DMS53 treated with DMSO at 0.1 percent for 48 hours (cell line): ENCODE results near the gene VPS37B.

ENCODE experiments used
- DNase-seq: peaks from one replicate; lab custom pipeline; 2025; ENCODE audit not compliant: unreplicated experiment; lab: John Stamatoyannopoulos, UW

VPS37B gene

GRCh38 chr12:122855071-122855829, 40.7 kb downstream of the VPS37B start:
- no peak for DNase-seq

GRCh38 chr12:122854554-122854953, 41.4 kb downstream of the VPS37B start:
- no peak for DNase-seq

GRCh38 chr12:122853582-122854245, 42.2 kb downstream of the VPS37B start:
- no peak for DNase-seq

DNA sequence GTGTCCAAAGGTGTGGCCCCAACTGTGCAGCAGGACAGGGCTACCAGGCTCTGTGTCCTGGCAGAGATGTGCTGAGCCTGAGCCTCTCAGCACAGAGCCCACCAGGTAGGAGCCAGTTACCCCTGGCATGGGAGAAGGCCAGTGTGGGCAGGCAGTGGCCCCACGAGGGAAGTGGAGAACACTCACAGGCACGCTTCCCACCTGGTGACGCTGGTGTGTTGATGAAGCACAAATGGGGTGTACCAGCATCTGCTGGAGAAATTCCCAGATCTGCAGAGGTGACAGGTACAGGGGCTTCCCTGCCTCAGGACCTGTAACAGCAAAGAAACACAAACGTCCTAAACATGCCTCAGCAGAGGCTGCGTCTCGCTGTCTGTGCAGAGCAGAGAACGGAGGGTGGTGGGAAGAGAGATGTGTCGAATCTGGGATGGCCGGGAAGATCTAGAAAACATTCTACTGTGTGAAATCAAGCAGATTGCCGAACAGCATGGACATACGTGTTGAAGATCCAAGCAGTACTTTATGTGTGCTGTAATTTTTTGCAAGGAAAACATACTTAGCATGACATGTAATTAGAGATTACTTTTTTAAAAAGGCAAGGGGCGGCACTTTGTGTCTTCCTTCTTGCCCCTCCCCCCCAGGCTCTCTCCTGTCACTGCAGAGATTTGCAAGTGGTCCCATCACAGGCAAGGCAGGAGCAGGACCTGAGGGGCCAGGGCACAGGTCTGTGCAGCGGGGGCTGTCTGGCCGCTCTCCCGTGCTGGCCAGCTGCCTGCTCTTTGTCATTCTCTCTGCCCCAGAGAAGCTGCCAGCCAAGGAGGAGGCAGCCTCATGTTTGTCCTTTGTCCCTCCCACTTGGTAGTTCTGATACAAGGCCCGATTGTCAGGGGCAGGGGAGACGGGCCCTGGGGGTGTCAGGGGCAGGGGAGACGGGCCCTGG, 43.3 kb downstream of the VPS37B start:
- DNase-seq: no peak

GRCh38 chr12:122851820-122852219, 44.1 kb downstream of the VPS37B start:
- peak; percentile 12 for DNase-seq

GRCh38 chr12:122850695-122851350, 45.1 kb downstream of the VPS37B start:
- DNase-seq: no peak

DNA sequence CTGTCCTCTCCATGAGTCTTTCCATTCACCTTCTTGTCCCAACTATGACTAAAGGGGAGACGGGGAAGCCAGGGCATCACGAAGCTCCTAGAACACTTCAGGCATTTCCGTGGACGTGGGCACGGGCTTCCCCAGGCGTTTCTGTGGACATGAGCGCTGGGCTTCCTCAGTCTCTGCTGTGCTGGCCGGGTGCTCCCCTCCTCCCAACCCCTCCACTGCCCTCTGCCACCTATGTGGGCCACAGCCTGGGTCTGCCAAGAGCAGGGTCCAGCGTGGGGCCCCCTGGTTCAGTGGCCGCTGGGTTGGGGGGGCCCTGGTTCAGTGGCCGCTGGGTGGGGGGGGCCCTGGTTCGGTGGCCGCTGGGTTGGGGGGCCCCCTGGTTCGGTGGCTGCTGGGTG, 45.9 kb downstream of the VPS37B start:
- no peak for DNase-seq

DNA sequence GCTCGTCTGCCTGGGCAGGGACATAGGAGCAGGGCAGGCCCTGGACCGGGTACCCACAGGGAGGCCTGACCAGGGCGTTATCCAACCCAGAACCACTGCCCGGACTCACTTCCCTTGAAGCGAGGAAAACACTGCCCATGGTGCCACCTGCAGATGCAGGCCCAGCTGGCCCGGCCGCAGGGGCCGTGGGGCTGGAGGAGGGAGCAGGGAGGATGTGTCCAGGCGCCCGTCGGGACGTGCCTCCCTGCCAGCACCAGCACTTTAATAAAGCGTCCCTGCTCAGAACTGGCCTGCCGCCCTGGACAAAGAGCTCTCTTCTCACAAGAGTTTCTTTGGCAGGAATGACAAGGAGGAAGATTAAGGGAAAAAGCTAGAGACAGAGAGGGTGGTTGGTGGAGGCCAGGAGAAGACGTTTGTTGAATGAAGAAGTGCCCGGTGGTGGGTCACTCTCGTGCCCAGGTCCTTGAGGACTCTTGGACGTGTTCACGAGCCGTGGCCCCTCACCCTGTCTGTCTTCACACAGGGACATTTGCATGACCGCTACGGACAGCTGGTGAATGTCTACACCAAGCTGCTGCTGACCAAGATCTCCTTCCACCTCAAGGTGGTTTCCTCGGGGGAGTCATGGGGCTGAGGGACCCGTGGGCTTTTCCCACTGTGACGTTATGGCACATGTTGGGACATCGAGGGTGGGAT, 46.4 kb downstream of the VPS37B start:
- DNase-seq: no peak

GRCh38 chr12:122848471-122849351, 47.2 kb downstream of the VPS37B start:
- no peak for DNase-seq

DNA sequence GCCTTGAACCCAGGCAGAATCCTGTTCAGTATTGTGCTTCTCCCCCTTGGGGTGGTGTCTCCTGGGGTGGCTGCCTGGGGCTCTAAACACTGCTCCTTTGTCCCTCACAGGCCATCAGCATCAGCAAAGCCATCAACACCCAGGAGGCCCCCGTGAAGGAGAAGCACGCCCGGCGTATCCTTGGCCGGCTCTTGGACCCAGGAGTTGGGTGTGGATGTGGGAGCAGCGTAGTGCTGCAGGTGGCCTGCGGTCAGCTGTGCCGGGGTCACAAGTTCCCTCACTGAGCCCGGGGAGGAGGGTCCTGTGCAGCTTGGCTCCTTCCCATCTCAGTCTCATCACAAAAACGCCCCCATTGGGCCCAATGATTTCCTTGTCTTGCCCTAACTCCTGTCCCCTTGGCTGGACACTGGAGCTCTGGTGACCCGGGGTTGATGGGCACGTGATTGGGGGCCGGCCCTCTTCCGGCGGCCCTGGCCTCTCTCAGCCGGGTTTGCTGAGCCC, 48.0 kb downstream of the VPS37B start:
- no peak for DNase-seq

DNA sequence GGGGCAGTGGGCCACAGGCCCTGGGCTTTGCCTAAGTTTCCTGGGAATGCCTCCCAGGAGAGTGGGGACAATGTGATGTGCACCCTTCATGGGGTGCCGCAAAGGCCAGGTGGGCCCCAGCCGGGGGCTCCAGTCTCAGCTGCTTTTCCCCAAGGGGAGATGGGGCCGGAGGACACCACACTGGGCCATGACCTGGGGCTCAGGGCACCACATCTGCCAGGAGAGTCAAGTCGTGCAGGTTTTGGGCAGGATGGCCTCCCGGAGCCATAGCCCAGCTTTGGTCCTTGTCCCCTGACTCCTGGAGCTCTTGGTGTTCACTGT, 48.4 kb downstream of the VPS37B start:
- DNase-seq: no peak

GRCh38 chr12:122846622-122847515, 49.1 kb downstream of the VPS37B start:
- DNase-seq: no peak

DNA sequence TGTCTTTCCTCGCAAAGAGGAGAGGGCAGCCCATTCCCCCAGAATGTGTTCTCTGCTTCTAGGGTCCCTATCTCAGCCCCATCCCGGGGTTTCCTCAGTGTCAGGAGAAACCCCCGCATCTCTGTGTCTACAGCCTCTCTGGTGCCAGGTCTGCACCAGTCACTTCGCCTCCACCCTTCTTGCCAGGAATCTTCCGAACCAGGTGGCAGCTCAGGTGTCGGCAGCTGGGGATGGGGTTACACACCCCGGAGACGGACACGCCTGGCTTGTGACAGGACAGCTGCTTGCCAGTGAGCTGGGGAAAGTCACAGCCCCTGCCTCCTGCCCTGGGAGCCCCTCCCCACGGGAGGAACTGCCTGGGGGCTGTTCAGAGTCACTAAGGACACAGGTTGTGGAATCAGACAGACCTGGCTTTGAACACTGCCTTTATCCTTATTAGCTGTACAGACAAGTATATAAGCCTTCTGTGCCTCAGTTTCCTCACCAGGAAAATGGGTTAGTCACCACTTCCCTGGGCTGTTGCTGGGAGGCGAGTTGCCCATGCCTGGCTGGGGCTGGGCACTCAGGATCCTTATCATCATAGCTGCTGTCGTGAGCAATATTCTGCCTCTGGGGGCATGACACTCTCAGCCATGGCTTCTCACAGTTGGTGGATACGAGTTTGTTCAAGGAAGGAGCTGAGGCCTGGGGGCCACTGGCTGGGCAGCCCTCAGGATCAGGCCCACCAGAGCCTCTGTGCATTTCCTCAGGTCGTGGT, 49.9 kb downstream of the VPS37B start:
- peak; percentile 30 for DNase-seq

- DNase-seq: no peak
Observed at GRCh38 chr12:122845041-122845864, 50.7 kb downstream of the VPS37B start.

GRCh38 chr12:122844366-122844971, 51.5 kb downstream of the VPS37B start:
- DNase-seq: no peak

DNA sequence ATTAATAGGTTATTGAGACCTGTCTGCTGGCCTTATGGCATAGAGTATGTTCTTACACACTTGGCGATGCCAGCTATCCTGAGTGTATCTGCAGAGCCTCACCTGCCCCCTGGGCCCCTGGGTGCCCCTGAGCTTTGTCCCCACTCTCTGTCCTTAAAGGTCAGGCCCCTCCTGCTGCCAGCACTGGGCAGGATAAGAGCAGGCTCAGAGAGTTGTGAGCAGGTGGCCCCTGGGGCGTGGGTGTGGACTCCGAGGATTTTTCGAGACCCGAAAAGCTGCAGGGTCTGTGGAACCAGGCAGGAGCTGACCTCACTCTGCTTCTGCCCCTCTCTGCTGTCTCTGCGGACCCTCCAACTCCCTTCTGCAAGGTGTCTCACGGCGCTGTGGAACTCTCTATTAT, 52.5 kb downstream of the VPS37B start:
- DNase-seq: no peak
